Esophagus squamous epithelium (tissue), 4 donors: ENCODE results near the gene MRPL55.

Source experiments
- POLR2A ChIP-seq, 4 donors: fragments of 450-650 bp; IDR thresholded peaks; one replicate each; pipeline ENCODE4 v1.6.1; 2017; ENCODE audit warnings: antibody characterized with exemption in 4 of 4, mild to moderate bottlenecking in 4 of 4, moderate library complexity in 3 of 4
- TF ChIP-seq, protein P1 (sequence below), 6 experiments: fragments of 450-650 bp in 4 of 6; fragments of 200-600 bp in 2 of 6; sonication (generic) in 2 of 6; IDR thresholded peaks; one replicate each; pipeline ENCODE4 v1.5.1; 2016 to 2019; ENCODE audit warnings: antibody characterized with exemption in 6 of 6, mild to moderate bottlenecking in 4 of 6, moderate library complexity in 4 of 6

DNA sequence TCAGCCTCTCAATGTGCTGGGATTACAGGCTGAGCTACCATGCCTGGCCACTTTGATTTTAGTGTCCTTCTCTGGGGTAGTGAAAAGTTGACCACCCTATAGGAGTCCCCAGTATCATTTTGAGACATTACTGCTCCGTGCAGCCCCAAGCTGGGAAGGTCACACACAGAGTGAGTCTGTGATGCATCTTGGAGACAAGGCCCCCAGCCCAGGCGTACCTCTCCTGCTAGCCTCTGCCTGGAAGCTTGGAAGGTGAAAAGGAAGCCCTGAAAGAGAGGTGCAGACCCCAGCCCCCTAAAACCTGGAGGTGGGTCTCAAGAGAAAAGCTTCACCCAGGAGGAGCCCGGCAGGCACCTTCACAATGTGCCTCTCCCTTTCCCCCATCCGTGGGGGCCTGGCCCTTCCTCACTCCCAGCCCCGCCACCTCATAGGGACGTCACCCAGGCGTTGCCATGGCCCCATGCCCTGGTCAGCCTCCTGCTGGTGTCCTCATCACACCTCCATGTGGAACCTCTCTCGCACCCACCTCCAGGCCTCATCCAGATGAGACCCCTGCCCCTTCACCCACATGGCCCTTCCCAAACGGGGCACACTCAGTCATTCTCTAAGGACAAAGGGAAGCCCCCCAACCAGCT lies 32.2 kb downstream of the MRPL55 start:
- TF ChIP-seq, protein P1, sequence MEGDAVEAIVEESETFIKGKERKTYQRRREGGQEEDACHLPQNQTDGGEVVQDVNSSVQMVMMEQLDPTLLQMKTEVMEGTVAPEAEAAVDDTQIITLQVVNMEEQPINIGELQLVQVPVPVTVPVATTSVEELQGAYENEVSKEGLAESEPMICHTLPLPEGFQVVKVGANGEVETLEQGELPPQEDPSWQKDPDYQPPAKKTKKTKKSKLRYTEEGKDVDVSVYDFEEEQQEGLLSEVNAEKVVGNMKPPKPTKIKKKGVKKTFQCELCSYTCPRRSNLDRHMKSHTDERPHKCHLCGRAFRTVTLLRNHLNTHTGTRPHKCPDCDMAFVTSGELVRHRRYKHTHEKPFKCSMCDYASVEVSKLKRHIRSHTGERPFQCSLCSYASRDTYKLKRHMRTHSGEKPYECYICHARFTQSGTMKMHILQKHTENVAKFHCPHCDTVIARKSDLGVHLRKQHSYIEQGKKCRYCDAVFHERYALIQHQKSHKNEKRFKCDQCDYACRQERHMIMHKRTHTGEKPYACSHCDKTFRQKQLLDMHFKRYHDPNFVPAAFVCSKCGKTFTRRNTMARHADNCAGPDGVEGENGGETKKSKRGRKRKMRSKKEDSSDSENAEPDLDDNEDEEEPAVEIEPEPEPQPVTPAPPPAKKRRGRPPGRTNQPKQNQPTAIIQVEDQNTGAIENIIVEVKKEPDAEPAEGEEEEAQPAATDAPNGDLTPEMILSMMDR (IDR thresholded peaks at IDR 0.05), result no peak
- no peak for TF ChIP-seq POLR2A (IDR thresholded peaks at IDR 0.05)
